Measurements from ENCODE around the gene PLA2G4E. TPM values are rescaled to one million over a fixed set of nuclear protein-coding genes. Genes with fewer than 3 reads are reported as not detected.
A peak's percentile ranks its signal among the peaks of the same experiment; 100 is the strongest.

Gene PLA2G4E
- total and polyA plus RNA-seq, 9 of the 15 experiments (the other 6 are each of a cell fraction or from before 2014, with no cell fraction given), result 0.03 TPM; not detected in 8

DNA sequence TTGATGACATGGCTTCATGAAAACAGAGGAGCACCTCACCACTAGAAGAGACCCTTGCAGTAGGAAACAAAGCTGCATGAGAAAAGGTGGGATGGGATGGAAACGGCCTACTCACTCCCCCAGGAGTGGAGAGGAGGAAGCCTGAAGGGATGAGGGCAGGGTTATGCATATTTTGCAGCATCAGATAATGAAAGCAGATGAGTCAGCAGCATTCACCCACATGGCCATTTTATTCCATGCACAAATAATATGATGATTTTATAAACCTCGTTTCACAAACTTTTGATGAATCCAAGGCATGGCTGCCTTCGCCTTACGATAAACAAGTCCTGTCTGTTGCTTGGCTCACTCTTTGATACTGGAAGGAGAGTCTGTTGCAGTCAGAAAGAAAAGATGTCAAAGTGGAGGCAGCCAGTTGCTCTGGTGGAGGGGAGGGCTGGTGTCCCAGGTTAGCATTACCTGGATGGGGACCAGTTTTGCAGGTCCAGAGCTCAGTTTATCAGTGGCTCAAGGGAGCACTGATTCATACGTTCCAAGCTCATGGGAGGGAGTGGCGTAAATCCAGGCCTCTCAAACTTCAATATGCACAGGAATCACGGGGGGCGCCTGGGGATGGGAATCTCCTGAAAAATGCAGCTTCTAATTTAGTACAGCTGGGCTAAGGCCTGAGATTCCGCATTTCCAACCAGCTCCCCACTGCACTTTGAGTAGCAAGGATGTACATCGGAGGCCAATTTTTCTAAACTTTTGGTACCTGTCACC, 39.3 kb downstream of the PLA2G4E start:
- Histone ChIP-seq H3K9me3 (replicated peaks; ENCODE audit: control insufficient read depth, insufficient read depth, low read depth, low read length) (no peaks in the 10 kb centered on the region), H3K27ac (ENCODE audit: extremely low read depth, low read depth, low read length) (no peak overlapping the region), H2AFZ (ENCODE audit: low read depth, low read length) (peak overlapping the region; percentile 75), H3K4me1 (replicated peaks in 1 of 2; ENCODE audit: control insufficient read depth in 2 of 2, insufficient read depth in 2 of 2, low read length in 2 of 2) (peaks cover 13 to 30% of the 10 kb centered on the region in 2 experiments), H3K79me2 (ENCODE audit: control insufficient read depth, insufficient read depth, low read length) (no peaks in the 10 kb centered on the region), H3K9me1 (ENCODE audit: control insufficient read depth, insufficient read depth, low read length) (peaks cover 4% of the 10 kb centered on the region), H3K9ac (ENCODE audit: insufficient read depth in 1 of 2, low read depth in 2 of 2, low read length in 2 of 2) (no peak overlapping the region), H3K4me2 (ENCODE audit: insufficient read depth, low read length) (peak overlapping the region; percentile 33; the same call in 1 of the 2 replicates), H3K27me3 (ENCODE audit: control insufficient read depth in 2 of 2, insufficient read depth in 2 of 2, low read length in 2 of 2) (peaks cover 13 to 25% of the 10 kb centered on the region in 2 experiments; a peak in 4 of 5 replicates), H3K4me3 (no peak overlapping the region), H3K36me3 (ENCODE audit: control insufficient read depth, insufficient read depth, low read length) (no peaks in the 10 kb centered on the region), H4K20me1 (replicated peaks; ENCODE audit: control insufficient read depth, insufficient read depth, low read length) (no peaks in the 10 kb centered on the region)
- peak; percentile 29 to 48 (median 38) for DNase-seq (ENCODE audit: extremely low read depth in 1 of 4, low spot score in 3 of 4)
- FAIRE-seq, result peak; percentile 75
- in situ Hi-C loops (cut with MboI), result no loop called here
- CTCF ChIA-PET (ENCODE audit: low intra/inter-chr PET ratio), result interaction anchor here (0.5 kb wide), 1 partner anchor 13 kb away, joined by 4 read pairs; no protein-coding TSS in a partner anchor
- BruUV-seq (replicated peaks), result no TSS peak
- WGBS (ENCODE audit: insufficient coverage, low coverage, missing lambda C conversion rate), result 69% methylated on average over 10 of the region's 10 CpGs
- intact Hi-C loops (cut with micrococcal nuclease), result loop anchor here (10.0 kb wide), 1 partner anchor 493 kb away; no protein-coding TSS in a partner anchor
- ATAC-seq, result peak; percentile 64; the same call in 2 of the 3 replicates
- POLR2A ChIA-PET, result interaction anchor here (0.5 to 1.6 kb wide), 6 partner anchors 9 to 1058 kb away, joined by 3 to 5 read pairs (median 3); partner anchors contain the start of gene EHD4
- TF ChIP-seq MGA (IDR thresholded peaks at IDR 0.05) (peak; percentile 18; the same call in 1 of the 2 replicates), PHB (CRISPR knock-in tag; IDR thresholded peaks at IDR 0.05) (no peak), FOSL1 (tag; conservative IDR thresholded peaks at IDR 0.05) (peak; percentile 71), C11orf30 (IDR thresholded peaks at IDR 0.05; ENCODE audit: low read depth) (peak; percentile 97), NFE2 (IDR thresholded peaks at IDR 0.05; ENCODE audit: low read depth) (peak; percentile 95)
- TF ChIP-seq, protein P1, sequence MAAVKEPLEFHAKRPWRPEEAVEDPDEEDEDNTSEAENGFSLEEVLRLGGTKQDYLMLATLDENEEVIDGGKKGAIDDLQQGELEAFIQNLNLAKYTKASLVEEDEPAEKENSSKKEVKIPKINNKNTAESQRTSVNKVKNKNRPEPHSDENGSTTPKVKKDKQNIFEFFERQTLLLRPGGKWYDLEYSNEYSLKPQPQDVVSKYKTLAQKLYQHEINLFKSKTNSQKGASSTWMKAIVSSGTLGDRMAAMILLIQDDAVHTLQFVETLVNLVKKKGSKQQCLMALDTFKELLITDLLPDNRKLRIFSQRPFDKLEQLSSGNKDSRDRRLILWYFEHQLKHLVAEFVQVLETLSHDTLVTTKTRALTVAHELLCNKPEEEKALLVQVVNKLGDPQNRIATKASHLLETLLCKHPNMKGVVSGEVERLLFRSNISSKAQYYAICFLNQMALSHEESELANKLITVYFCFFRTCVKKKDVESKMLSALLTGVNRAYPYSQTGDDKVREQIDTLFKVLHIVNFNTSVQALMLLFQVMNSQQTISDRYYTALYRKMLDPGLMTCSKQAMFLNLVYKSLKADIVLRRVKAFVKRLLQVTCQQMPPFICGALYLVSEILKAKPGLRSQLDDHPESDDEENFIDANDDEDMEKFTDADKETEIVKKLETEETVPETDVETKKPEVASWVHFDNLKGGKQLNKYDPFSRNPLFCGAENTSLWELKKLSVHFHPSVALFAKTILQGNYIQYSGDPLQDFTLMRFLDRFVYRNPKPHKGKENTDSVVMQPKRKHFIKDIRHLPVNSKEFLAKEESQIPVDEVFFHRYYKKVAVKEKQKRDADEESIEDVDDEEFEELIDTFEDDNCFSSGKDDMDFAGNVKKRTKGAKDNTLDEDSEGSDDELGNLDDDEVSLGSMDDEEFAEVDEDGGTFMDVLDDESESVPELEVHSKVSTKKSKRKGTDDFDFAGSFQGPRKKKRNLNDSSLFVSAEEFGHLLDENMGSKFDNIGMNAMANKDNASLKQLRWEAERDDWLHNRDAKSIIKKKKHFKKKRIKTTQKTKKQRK (IDR thresholded peaks at IDR 0.05; ENCODE audit: borderline replicate concordance, low read depth, low read length), result no peak
